ENCODE results near the gene C3orf80.
A peak's percentile ranks its signal among the peaks of the same experiment; 100 is the strongest.

Gene C3orf80

GRCh38 chr3:160183345-160184076 lies 41.7 kb upstream of the C3orf80 start:
- H3K9me3 ChIP-seq (ENCODE audit: control extremely low read depth in 1 of 5, control insufficient read depth in 4 of 5, insufficient read depth in 2 of 5, low read depth in 1 of 5, low read length in 4 of 5): peaks cover 0 to 2% (median 0%) of the 10 kb centered on the region in 5 experiments
- peak overlapping the region in 2 of 7 experiments; percentile 29 to 39 for H3K4me3 ChIP-seq (ENCODE audit: control insufficient read depth in 1 of 7, extremely low read depth in 1 of 7, insufficient read depth in 4 of 7, low read depth in 2 of 7, low read length in 6 of 7)
- no CpG with 5 or more reads among the region's 4 CpGs for WGBS (ENCODE audit: insufficient coverage)
- no peaks in the 10 kb centered on the region for H3K27me3 ChIP-seq (replicated peaks in 2 of 5; ENCODE audit: control insufficient read depth in 4 of 5, insufficient read depth in 5 of 5, low read length in 4 of 5)
- H3K4me1 ChIP-seq (ENCODE audit: control extremely low read depth in 1 of 4, control insufficient read depth in 4 of 4, insufficient read depth in 4 of 4, low read length in 3 of 4): peaks cover 35 to 71% (median 54%) of the 10 kb centered on the region in 4 experiments
- peak in 2 of 3 donors; percentile 62 to 78 for DNase-seq
- ChIA-PET POLR2A (interaction anchor here (0.6 to 1.1 kb wide), 2 partner anchors 42 to 48 kb away, joined by 3 read pairs; partner anchors contain the start of gene C3orf80), CTCF (interaction anchor here (0.7 to 3.4 kb wide), 5 partner anchors 12 to 42 kb away, joined by 3 to 11 read pairs (median 6); no protein-coding TSS in a partner anchor)
- H3K36me3 ChIP-seq (ENCODE audit: control insufficient read depth in 4 of 4, insufficient read depth in 4 of 4, low read length in 3 of 4): no peaks in the 10 kb centered on the region
- H3K27ac ChIP-seq (ENCODE audit: insufficient read depth in 1 of 2, low read depth in 1 of 2, low read length in 2 of 2, poor library complexity in 1 of 2, severe bottlenecking in 2 of 2): peak overlapping the region in 1 of 2 experiments; percentile 44

DNA sequence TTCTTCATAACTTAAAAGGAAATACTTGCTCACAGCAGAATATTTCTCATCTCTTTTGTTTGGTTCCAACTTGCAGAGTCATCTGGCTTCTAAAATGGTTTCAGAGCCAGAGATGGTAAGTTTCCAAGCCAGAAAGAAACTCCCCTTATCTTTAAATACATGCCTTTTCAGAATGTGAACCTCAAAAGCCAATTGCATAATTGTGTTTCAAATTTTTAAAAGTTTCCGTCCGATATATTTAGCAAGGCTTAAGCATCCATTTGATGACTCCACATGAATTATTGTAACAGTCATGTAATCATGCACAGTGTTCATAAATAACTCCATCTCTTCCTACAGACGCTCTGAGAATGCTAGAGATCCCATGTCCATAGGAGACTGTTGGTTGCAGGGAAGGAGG lies 40.6 kb upstream of the C3orf80 start:
- DNase-seq: peak; percentile 51 to 88 (median 83)
- H3K4me3 ChIP-seq (ENCODE audit: control insufficient read depth in 1 of 7, extremely low read depth in 1 of 7, insufficient read depth in 4 of 7, low read depth in 2 of 7, low read length in 6 of 7): peak overlapping the region in 3 of 7 experiments; percentile 19 to 63 (median 40)
- peak overlapping the region; percentile 25 to 75 for H3K27ac ChIP-seq (ENCODE audit: insufficient read depth in 1 of 2, low read depth in 1 of 2, low read length in 2 of 2, poor library complexity in 1 of 2, severe bottlenecking in 2 of 2)
- 0% methylated on average over 2 of the region's 3 CpGs for WGBS (ENCODE audit: insufficient coverage)
- H3K9me3 ChIP-seq (ENCODE audit: control extremely low read depth in 1 of 5, control insufficient read depth in 4 of 5, insufficient read depth in 2 of 5, low read depth in 1 of 5, low read length in 4 of 5): peaks cover 0 to 2% (median 0%) of the 10 kb centered on the region in 5 experiments
- H3K36me3 ChIP-seq (ENCODE audit: control insufficient read depth in 4 of 4, insufficient read depth in 4 of 4, low read length in 3 of 4): no peaks in the 10 kb centered on the region
- ChIA-PET POLR2A (no interaction called here), CTCF (interaction anchor here (1.3 to 3.4 kb wide), 4 partner anchors 12 to 39 kb away, joined by 4 to 11 read pairs (median 8); no protein-coding TSS in a partner anchor)
- peaks cover 34 to 69% (median 52%) of the 10 kb centered on the region in 4 experiments for H3K4me1 ChIP-seq (ENCODE audit: control extremely low read depth in 1 of 4, control insufficient read depth in 4 of 4, insufficient read depth in 4 of 4, low read length in 3 of 4)
- H3K27me3 ChIP-seq (replicated peaks in 2 of 5; ENCODE audit: control insufficient read depth in 4 of 5, insufficient read depth in 5 of 5, low read length in 4 of 5): no peaks in the 10 kb centered on the region

- Histone ChIP-seq H3K27me3 (replicated peaks in 2 of 5; ENCODE audit: control insufficient read depth in 4 of 5, insufficient read depth in 5 of 5, low read length in 4 of 5) (no peaks in the 10 kb centered on the region), H3K9me3 (ENCODE audit: control extremely low read depth in 1 of 5, control insufficient read depth in 4 of 5, insufficient read depth in 2 of 5, low read depth in 1 of 5, low read length in 4 of 5) (peaks cover 0 to 2% (median 0%) of the 10 kb centered on the region in 5 experiments), H3K4me1 (ENCODE audit: control extremely low read depth in 1 of 4, control insufficient read depth in 4 of 4, insufficient read depth in 4 of 4, low read length in 3 of 4) (peaks cover 28 to 58% (median 44%) of the 10 kb centered on the region in 4 experiments), H3K4me3 (ENCODE audit: control insufficient read depth in 1 of 7, extremely low read depth in 1 of 7, insufficient read depth in 4 of 7, low read depth in 2 of 7, low read length in 6 of 7) (peak overlapping the region in 1 of 7 experiments; percentile 14), H3K27ac (ENCODE audit: insufficient read depth in 1 of 2, low read depth in 1 of 2, low read length in 2 of 2, poor library complexity in 1 of 2, severe bottlenecking in 2 of 2) (peak overlapping the region in 1 of 2 experiments; percentile 36), H3K36me3 (ENCODE audit: control insufficient read depth in 4 of 4, insufficient read depth in 4 of 4, low read length in 3 of 4) (no peaks in the 10 kb centered on the region)
- CTCF ChIA-PET: interaction anchor here (0.9 to 3.4 kb wide), 10 partner anchors 11 to 230 kb away, joined by 3 to 14 read pairs (median 5); no protein-coding TSS in a partner anchor
- DNase-seq: no peak
- POLR2A ChIA-PET: interaction anchor here (0.6 to 0.7 kb wide), 2 partner anchors 38 to 95 kb away, joined by 3 read pairs; no protein-coding TSS in a partner anchor
These were observed 39.5 kb upstream of the C3orf80 start for GRCh38 chr3:160185751-160186150.

DNA sequence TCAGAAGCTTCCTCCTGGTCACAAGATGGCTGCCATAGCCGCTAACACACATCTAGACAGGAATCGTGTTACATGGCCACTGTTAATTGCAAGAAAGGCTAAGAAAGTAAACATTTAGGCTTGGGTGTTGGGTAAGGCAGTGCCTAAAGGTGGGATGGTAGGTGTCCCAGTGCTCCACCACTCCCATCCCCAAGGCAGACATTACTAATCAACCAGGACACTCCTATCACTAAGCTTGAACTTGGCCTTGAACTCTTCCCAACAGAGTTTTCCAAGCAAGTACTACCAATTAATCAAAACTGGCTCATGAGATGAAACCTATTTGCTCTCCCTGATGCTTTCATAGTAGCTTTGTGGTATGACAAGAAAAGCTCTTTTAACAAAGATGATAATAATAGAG lies 37.9 kb upstream of the C3orf80 start:
- CTCF ChIA-PET: interaction anchor here (0.6 to 3.2 kb wide), 10 partner anchors 9 to 181 kb away, joined by 3 to 15 read pairs (median 5); partner anchors contain the start of gene C3orf80

DNA sequence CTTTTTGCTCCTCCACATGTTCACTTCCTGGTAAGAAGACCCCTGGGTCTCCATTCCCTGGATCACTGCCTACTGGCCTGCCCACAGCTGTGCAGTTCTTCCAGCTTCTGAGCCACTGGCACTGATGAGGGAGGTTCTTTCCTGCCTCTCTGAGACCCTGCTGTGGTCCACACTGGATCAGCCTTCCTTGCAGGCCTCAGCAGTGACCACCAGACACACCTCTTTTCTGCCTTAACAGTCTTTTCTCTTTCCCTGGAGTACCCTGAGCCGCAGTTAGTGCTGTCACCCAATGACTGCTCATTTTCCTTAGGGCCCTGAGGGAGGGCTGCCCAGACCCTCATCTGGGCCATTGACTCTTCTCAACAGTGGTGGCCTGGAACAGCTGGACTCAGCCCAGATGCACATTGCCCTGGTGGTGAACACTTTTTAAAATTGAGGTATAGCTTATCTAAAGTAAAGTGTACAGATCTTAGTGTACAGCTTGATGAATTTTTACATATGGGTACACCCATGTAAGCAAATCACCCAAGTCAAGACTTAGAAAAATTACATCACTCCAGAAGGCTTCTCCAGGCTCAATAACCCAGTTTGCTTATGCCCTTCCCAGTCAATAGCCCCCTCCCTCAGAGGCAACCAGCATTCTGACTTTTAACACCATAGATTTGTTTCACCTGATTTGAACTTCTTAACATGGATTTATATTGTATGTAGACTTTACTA lies 32.8 kb upstream of the C3orf80 start:
- Histone ChIP-seq H3K9me3 (ENCODE audit: control extremely low read depth in 1 of 5, control insufficient read depth in 4 of 5, insufficient read depth in 2 of 5, low read depth in 1 of 5, low read length in 4 of 5) (no peaks in the 10 kb centered on the region), H3K4me3 (ENCODE audit: control insufficient read depth in 1 of 7, extremely low read depth in 1 of 7, insufficient read depth in 4 of 7, low read depth in 2 of 7, low read length in 6 of 7) (no peak overlapping the region), H3K27me3 (replicated peaks in 2 of 5; ENCODE audit: control insufficient read depth in 4 of 5, insufficient read depth in 5 of 5, low read length in 4 of 5) (no peaks in the 10 kb centered on the region), H3K36me3 (ENCODE audit: control insufficient read depth in 4 of 4, insufficient read depth in 4 of 4, low read length in 3 of 4) (no peaks in the 10 kb centered on the region), H3K4me1 (ENCODE audit: control extremely low read depth in 1 of 4, control insufficient read depth in 4 of 4, insufficient read depth in 4 of 4, low read length in 3 of 4) (peaks cover 0 to 3% (median 0%) of the 10 kb centered on the region in 4 experiments), H3K27ac (ENCODE audit: insufficient read depth in 1 of 2, low read depth in 1 of 2, low read length in 2 of 2, poor library complexity in 1 of 2, severe bottlenecking in 2 of 2) (no peak overlapping the region)
- ChIA-PET CTCF (interaction anchor here (1.0 to 1.7 kb wide), 5 partner anchors 17 to 31 kb away, joined by 3 to 4 read pairs (median 3); no protein-coding TSS in a partner anchor), POLR2A (no interaction called here)
- no peak for DNase-seq
- whole genome bisulfite sequencing (ENCODE audit: insufficient coverage): 100% methylated on average over 1 of the region's 1 CpG

More for the DNA sequence above, 37.9 kb upstream of the C3orf80 start:
- POLR2A ChIA-PET: no interaction called here
- WGBS (ENCODE audit: insufficient coverage): no CpG with 5 or more reads among the region's 2 CpGs
- peak in 1 of 3 donors; percentile 65 for DNase-seq
- Histone ChIP-seq H3K27ac (ENCODE audit: insufficient read depth in 1 of 2, low read depth in 1 of 2, low read length in 2 of 2, poor library complexity in 1 of 2, severe bottlenecking in 2 of 2) (no peak overlapping the region), H3K4me1 (ENCODE audit: control extremely low read depth in 1 of 4, control insufficient read depth in 4 of 4, insufficient read depth in 4 of 4, low read length in 3 of 4) (peaks cover 22 to 43% (median 32%) of the 10 kb centered on the region in 4 experiments), H3K27me3 (replicated peaks in 2 of 5; ENCODE audit: control insufficient read depth in 4 of 5, insufficient read depth in 5 of 5, low read length in 4 of 5) (no peaks in the 10 kb centered on the region), H3K9me3 (ENCODE audit: control extremely low read depth in 1 of 5, control insufficient read depth in 4 of 5, insufficient read depth in 2 of 5, low read depth in 1 of 5, low read length in 4 of 5) (peaks cover 0 to 2% (median 0%) of the 10 kb centered on the region in 5 experiments), H3K4me3 (ENCODE audit: control insufficient read depth in 1 of 7, extremely low read depth in 1 of 7, insufficient read depth in 4 of 7, low read depth in 2 of 7, low read length in 6 of 7) (no peak overlapping the region), H3K36me3 (ENCODE audit: control insufficient read depth in 4 of 4, insufficient read depth in 4 of 4, low read length in 3 of 4) (no peaks in the 10 kb centered on the region)

DNA sequence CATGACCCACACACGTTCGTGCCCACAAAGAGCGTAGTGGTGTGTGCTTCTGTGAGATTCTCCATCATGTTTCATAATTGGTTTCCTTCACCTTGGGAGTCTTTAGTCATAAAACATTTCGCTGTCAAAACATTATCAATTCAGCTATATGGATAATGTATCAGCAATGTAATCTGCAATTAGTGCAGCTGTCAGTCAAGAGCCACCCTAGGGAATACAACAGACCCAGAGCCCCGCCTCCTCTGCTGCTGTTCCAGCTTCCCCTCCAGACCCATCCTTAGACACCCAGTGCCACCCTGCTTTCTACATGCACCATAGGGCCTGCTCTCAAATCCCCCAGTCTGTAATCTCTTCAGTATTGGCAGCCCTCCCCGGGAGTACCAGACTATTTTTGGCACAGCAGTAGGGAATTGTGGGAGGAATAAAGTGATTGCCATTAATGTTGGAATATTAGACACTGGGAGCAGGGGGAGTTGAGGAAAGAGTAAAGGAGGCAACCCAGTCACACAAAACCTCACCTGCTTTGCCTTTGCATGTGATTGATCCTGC lies 31.5 kb upstream of the C3orf80 start:
- H3K4me1 ChIP-seq (ENCODE audit: control extremely low read depth in 1 of 4, control insufficient read depth in 4 of 4, insufficient read depth in 4 of 4, low read length in 3 of 4): peaks cover 0 to 3% (median 0%) of the 10 kb centered on the region in 4 experiments
- ChIA-PET CTCF (interaction anchor here (1.7 kb wide), 1 partner anchor 29 kb away, joined by 4 read pairs; no protein-coding TSS in a partner anchor), POLR2A (no interaction called here)
- no peaks in the 10 kb centered on the region for H3K9me3 ChIP-seq (ENCODE audit: control extremely low read depth in 1 of 5, control insufficient read depth in 4 of 5, insufficient read depth in 2 of 5, low read depth in 1 of 5, low read length in 4 of 5)
- H3K27ac ChIP-seq (ENCODE audit: insufficient read depth in 1 of 2, low read depth in 1 of 2, low read length in 2 of 2, poor library complexity in 1 of 2, severe bottlenecking in 2 of 2): no peak overlapping the region
- DNase-seq: no peak
- no peaks in the 10 kb centered on the region for H3K36me3 ChIP-seq (ENCODE audit: control insufficient read depth in 4 of 4, insufficient read depth in 4 of 4, low read length in 3 of 4)
- WGBS (ENCODE audit: insufficient coverage): 90% methylated on average over 2 of the region's 6 CpGs
- no peaks in the 10 kb centered on the region for H3K27me3 ChIP-seq (replicated peaks in 2 of 5; ENCODE audit: control insufficient read depth in 4 of 5, insufficient read depth in 5 of 5, low read length in 4 of 5)
- H3K4me3 ChIP-seq (ENCODE audit: control insufficient read depth in 1 of 7, extremely low read depth in 1 of 7, insufficient read depth in 4 of 7, low read depth in 2 of 7, low read length in 6 of 7): no peak overlapping the region
